Transverse colon (tissue), 4 donors: ENCODE results near the gene CCNT1.

ENCODE experiments used
- POLR2A ChIP-seq: fragments of 450-650 bp; IDR thresholded peaks from one replicate; pipeline ENCODE4 v1.6.1; 2016; ENCODE audit warnings: antibody characterized with exemption, mild to moderate bottlenecking, moderate library complexity
- POLR2AphosphoS5 ChIP-seq, 3 donors: sonication (generic); formaldehyde crosslinking; IDR thresholded peaks; one replicate each; pipeline ENCODE4 v1.6.1; 2016; ENCODE audit warnings: antibody characterized with exemption in 3 of 3
- TF ChIP-seq, protein P1 (sequence below), 5 experiments: fragments of 200-600 bp in 3 of 5; fragments of 450-650 bp in 2 of 5; sonication (generic) in 3 of 5; IDR thresholded peaks; 1 replicate in 2 of 5; 2 replicates in 3 of 5; pipeline ENCODE4 v1.5.1; 2016 to 2017; ENCODE audit warnings: antibody characterized with exemption in 5 of 5, inconsistent platforms in 3 of 5, mild to moderate bottlenecking in 2 of 5, moderate library complexity in 1 of 5

DNA sequence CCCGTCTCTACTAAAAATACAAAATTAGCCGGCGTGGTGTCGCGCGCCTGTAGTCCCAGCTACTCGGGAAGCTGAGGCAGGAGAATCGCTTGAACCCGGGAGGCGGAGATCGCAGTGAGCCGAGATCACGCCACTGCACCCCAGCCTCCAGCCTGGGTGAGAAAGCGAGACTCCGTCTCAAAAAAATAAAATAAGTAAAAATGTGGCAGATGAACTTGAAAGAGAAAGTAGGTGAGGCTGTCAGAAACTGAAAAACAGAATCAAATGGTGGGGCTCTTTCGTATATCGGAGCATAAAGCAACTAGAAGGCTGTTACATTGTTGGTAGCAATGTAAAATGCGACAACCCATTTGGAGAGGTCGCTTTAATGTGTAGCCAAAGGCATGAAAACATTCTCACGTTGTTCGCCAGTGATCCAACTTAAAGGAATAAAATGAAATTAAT lies 767 bp upstream of the CCNT1 start:
- TF ChIP-seq POLR2AphosphoS5 (IDR thresholded peaks at IDR 0.05), result no peak
- TF ChIP-seq, protein P1, sequence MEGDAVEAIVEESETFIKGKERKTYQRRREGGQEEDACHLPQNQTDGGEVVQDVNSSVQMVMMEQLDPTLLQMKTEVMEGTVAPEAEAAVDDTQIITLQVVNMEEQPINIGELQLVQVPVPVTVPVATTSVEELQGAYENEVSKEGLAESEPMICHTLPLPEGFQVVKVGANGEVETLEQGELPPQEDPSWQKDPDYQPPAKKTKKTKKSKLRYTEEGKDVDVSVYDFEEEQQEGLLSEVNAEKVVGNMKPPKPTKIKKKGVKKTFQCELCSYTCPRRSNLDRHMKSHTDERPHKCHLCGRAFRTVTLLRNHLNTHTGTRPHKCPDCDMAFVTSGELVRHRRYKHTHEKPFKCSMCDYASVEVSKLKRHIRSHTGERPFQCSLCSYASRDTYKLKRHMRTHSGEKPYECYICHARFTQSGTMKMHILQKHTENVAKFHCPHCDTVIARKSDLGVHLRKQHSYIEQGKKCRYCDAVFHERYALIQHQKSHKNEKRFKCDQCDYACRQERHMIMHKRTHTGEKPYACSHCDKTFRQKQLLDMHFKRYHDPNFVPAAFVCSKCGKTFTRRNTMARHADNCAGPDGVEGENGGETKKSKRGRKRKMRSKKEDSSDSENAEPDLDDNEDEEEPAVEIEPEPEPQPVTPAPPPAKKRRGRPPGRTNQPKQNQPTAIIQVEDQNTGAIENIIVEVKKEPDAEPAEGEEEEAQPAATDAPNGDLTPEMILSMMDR (IDR thresholded peaks at IDR 0.05), result no peak
- no peak for TF ChIP-seq POLR2A
